Measurements from ENCODE around the gene PRKCQ.

DNA sequence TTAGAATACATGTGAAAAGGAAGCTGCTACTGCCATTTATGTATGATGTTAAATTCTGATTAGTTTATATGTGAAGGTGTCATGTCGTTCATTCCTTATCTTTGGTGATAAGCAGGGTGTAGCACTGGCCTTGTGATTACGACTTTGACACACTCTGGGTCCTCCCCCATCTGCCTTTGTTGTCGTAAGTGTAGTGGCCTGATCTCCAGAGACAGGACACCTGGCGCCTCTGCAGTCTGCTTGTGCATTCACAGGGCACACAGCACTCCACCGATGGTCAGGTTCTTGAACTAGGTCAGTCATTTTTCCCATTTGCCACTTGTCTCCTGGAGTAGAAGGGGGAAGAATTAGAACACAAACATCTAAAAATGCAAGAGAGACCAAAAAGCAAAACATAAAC is 186.0 kb downstream of the PRKCQ start:
- TF ChIP-seq, protein P1, sequence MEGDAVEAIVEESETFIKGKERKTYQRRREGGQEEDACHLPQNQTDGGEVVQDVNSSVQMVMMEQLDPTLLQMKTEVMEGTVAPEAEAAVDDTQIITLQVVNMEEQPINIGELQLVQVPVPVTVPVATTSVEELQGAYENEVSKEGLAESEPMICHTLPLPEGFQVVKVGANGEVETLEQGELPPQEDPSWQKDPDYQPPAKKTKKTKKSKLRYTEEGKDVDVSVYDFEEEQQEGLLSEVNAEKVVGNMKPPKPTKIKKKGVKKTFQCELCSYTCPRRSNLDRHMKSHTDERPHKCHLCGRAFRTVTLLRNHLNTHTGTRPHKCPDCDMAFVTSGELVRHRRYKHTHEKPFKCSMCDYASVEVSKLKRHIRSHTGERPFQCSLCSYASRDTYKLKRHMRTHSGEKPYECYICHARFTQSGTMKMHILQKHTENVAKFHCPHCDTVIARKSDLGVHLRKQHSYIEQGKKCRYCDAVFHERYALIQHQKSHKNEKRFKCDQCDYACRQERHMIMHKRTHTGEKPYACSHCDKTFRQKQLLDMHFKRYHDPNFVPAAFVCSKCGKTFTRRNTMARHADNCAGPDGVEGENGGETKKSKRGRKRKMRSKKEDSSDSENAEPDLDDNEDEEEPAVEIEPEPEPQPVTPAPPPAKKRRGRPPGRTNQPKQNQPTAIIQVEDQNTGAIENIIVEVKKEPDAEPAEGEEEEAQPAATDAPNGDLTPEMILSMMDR (IDR thresholded peaks at IDR 0.05) = no peak
- no peak for TF ChIP-seq POLR2A (IDR thresholded peaks at IDR 0.05)

Measured in testis (tissue), 2 donors.